A673 (cell line): Measurements from ENCODE around the gene ZC3H12D.

ENCODE experiments used
- CTCF ChIP-seq: fragments of 300-800, 200-600 bp; sonication (generic); conservative IDR thresholded peaks from 2 replicates; pipeline ENCODE4 v1.5.1; 2017; ENCODE audit warnings: low read depth, mild to moderate bottlenecking, antibody characterized with exemption, low read length, moderate library complexity, mixed read lengths
- EZH2 ChIP-seq: fragments of 200-600 bp; sonication (generic); IDR thresholded peaks from 2 replicates; pipeline ENCODE4 v1.6.1; 2017; ENCODE audit warnings: borderline replicate concordance, low read depth, mild to moderate bottlenecking, mixed read lengths, antibody characterized with exemption, low read length; ENCODE audit not compliant: poor library complexity, severe bottlenecking

- TF ChIP-seq CTCF (no peak), EZH2 (no peak)
Measured at GRCh38 chr6:149499066-149499465, 14.3 kb upstream of the ZC3H12D start.
